ENCODE results near the gene OR52R1.

GRCh38 chr11:4851033-4851432 lies 46.9 kb upstream of the OR52R1 start:
- TF ChIP-seq POLR2A (IDR thresholded peaks at IDR 0.05): no peak
- TF ChIP-seq, protein P1, sequence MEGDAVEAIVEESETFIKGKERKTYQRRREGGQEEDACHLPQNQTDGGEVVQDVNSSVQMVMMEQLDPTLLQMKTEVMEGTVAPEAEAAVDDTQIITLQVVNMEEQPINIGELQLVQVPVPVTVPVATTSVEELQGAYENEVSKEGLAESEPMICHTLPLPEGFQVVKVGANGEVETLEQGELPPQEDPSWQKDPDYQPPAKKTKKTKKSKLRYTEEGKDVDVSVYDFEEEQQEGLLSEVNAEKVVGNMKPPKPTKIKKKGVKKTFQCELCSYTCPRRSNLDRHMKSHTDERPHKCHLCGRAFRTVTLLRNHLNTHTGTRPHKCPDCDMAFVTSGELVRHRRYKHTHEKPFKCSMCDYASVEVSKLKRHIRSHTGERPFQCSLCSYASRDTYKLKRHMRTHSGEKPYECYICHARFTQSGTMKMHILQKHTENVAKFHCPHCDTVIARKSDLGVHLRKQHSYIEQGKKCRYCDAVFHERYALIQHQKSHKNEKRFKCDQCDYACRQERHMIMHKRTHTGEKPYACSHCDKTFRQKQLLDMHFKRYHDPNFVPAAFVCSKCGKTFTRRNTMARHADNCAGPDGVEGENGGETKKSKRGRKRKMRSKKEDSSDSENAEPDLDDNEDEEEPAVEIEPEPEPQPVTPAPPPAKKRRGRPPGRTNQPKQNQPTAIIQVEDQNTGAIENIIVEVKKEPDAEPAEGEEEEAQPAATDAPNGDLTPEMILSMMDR (IDR thresholded peaks at IDR 0.05): no peak

Measured in right lobe of liver (tissue), 4 donors.